Ovary (tissue), 9 donors: ENCODE data around the gene WNT7B. TPM values are rescaled to one million over a fixed set of nuclear protein-coding genes. Genes with fewer than 3 reads are reported as not detected.

Experiments
- DNase-seq, 5 donors: peaks; one replicate each; pipeline ENCODE4 v3.0.0-alpha.2; 2019 to 2020
- H3K27ac ChIP-seq, 2 donors: fragments of 200-600 bp; one replicate each; pipeline versions ENCODE4 v1.5.1 to v1.8.0; 2019 to 2022
- H3K27me3 ChIP-seq: fragments of 200-600 bp; one replicate; pipeline ENCODE4 v1.8.0; 2022
- H3K36me3 ChIP-seq: fragments of 200-600 bp; sonication (generic); one replicate; pipeline ENCODE4 v1.5.1; 2019
- H3K4me1 ChIP-seq: one replicate; pipeline ENCODE4 v1.8.1; 2013; ENCODE audit warnings: mild to moderate bottlenecking, moderate library complexity; ENCODE audit not compliant: insufficient read depth
- H3K4me3 ChIP-seq: fragments of 200-600 bp; sonication (generic); one replicate; pipeline ENCODE4 v1.5.1; 2017
- H3K9me3 ChIP-seq, 2 donors: fragments of 200-600 bp in 1 of 2; sonication (generic) in 1 of 2; one replicate each; pipeline versions ENCODE4 v1.5.1 to v1.8.1; 2013 to 2019; ENCODE audit warnings: mild to moderate bottlenecking in 1 of 2, moderate library complexity in 1 of 2
- CTCF ChIP-seq, 3 donors: fragments of 450-650 bp in 2 of 3; fragments of 200-600 bp in 1 of 3; IDR thresholded peaks; one replicate each; pipeline versions ENCODE4 v1.5.1 to v1.8.0; 2016 to 2022; ENCODE audit warnings: antibody characterized with exemption in 3 of 3, mild to moderate bottlenecking in 1 of 3
- EP300 ChIP-seq: sonication (generic); formaldehyde crosslinking; IDR thresholded peaks from one replicate; pipeline ENCODE4 v1.6.1; 2017; ENCODE audit warnings: antibody characterized with exemption
- POLR2A ChIP-seq: fragments of 450-650 bp; IDR thresholded peaks from one replicate; pipeline ENCODE4 v1.6.1; 2017; ENCODE audit warnings: antibody characterized with exemption, mild to moderate bottlenecking, moderate library complexity
- WGBS, 3 donors: extraction: QIAGEN DNeasy Blood & Tissue Kit in 1 of 3; methylation state at CpG; one replicate each; pipeline versions ENCODE4 v1.1.5 to v1.1.7; 2013 to 2017; 5-methylcytosine and 5-hydroxymethylcytosine counted together
- intact Hi-C, 4 donors: fragments of 100-400 bp; cut with DNase I; formaldehyde crosslinking; loops; one replicate each; pipeline versions ENCODE4 v1.11.0 to v1.15.1; 2022 to 2023
- polyA plus RNA-seq, 2 donors: library from polyadenylated mRNA; stranded (reverse); fragments of 200-250 nt in 1 of 2; fragments of 350-450 nt in 1 of 2; fragmentation: Illumina TruSeq in 1 of 2; extraction: RNeasy Lipid Tissue Mini Kit (QIAGEN cat#74804) in 1 of 2; gene quantifications; one replicate each; pipeline ENCODE4 v1.2.3, GENCODE V29; 2013 to 2014
- total RNA-seq, 7 donors: library from RNA; depleted of rRNA in 2 of 7; stranded (reverse); fragments of >200 nt in 2 of 7; fragmentation: NEBNext Ultra II Directional in 3 of 7; extraction: Animal tissue kit (Norgen Biotek cat#: 25700) in 3 of 7; gene quantifications; one replicate each; pipeline versions ENCODE4 v1.1.0 to v1.2.4, GENCODE V29; 2016 to 2023
- donor health status: DM: no; HTN: no; CAD: no; lungs with moderate emphysema.
- donor health status: DM: no; HTN: no; CAD: no.
- donor health status: Bipolar disorder and iron deficiency.
- donor health status: DM: yes; HTN: yes; CAD: no.
- donor health status: DM: no; HTN: no; CAD: no.
- donor health status: DM: yes; HTN: yes; CAD: no.

Gene WNT7B
- total and polyA plus RNA-seq, 9 donors, result 0.22 to 2.5 (median 0.59) TPM; not detected in 5

GRCh38 chr22:45908961-45909360, 68.0 kb downstream of the WNT7B start:
- Histone ChIP-seq H3K27me3 (no peaks in the 10 kb centered on the region), H3K4me1 (peaks cover 2% of the 10 kb centered on the region), H3K9me3 (no peaks in the 10 kb centered on the region), H3K27ac (no peak overlapping the region), H3K4me3 (no peak overlapping the region), H3K36me3 (no peaks in the 10 kb centered on the region)
- no peak for DNase-seq
- WGBS, 3 donors, result 86 to 87% (median 86%) methylated on average over 6 of the region's 6 CpGs
- intact Hi-C loops, result no loop called here
- TF ChIP-seq POLR2A (no peak), CTCF (IDR thresholded peaks at IDR 0.05) (no peak), EP300 (no peak)

- H3K4me3 ChIP-seq, result no peak overlapping the region
- H3K9me3 ChIP-seq, result no peaks in the 10 kb centered on the region
- 79 to 87% (median 82%) methylated on average over 11 to 12 of the region's 12 CpGs for WGBS, 3 donors
- no peak for DNase-seq
- peaks cover 8% of the 10 kb centered on the region for H3K4me1 ChIP-seq
- H3K27ac ChIP-seq, result no peak overlapping the region
- TF ChIP-seq EP300 (no peak), CTCF (IDR thresholded peaks at IDR 0.05) (no peak), POLR2A (no peak)
- no peaks in the 10 kb centered on the region for H3K36me3 ChIP-seq
- H3K27me3 ChIP-seq, result no peaks in the 10 kb centered on the region
- intact Hi-C loops, result no loop called here
Measured at GRCh38 chr22:45907996-45908395, 69.0 kb downstream of the WNT7B start.

- TF ChIP-seq EP300 (no peak), CTCF (IDR thresholded peaks at IDR 0.05) (no peak), POLR2A (no peak)
- DNase-seq, result no peak
- Histone ChIP-seq H3K27me3 (no peaks in the 10 kb centered on the region), H3K9me3 (no peaks in the 10 kb centered on the region), H3K4me3 (no peak overlapping the region), H3K36me3 (no peaks in the 10 kb centered on the region), H3K4me1 (peaks cover 8% of the 10 kb centered on the region), H3K27ac (no peak overlapping the region)
- WGBS, 3 donors, result 79 to 87% (median 81%) methylated on average over 15 of the region's 15 CpGs
- intact Hi-C loops, result no loop called here
Measured at GRCh38 chr22:45907378-45907777, 69.6 kb downstream of the WNT7B start.

GRCh38 chr22:45906946-45907345, 70.0 kb downstream of the WNT7B start:
- TF ChIP-seq POLR2A (no peak), CTCF (IDR thresholded peaks at IDR 0.05) (no peak), EP300 (no peak)
- Histone ChIP-seq H3K27me3 (no peaks in the 10 kb centered on the region), H3K36me3 (no peaks in the 10 kb centered on the region), H3K4me1 (peaks cover 8% of the 10 kb centered on the region), H3K9me3 (no peaks in the 10 kb centered on the region), H3K4me3 (no peak overlapping the region), H3K27ac (no peak overlapping the region)
- intact Hi-C loops, result no loop called here
- no peak for DNase-seq
- WGBS, 3 donors, result 77 to 84% (median 81%) methylated on average over 13 of the region's 13 CpGs
